Brain microvascular endothelial cell (primary cell): ENCODE results near the gene TNPO2.

ENCODE experiments used
- DNase-seq: peaks from one replicate; pipeline ENCODE4 v3.0.0-alpha.2; 2020
- H3K27ac ChIP-seq: fragments of 250-450 bp; sonication (Bioruptor Pico); 2 replicates; pipeline ENCODE4 v1.5.1; 2020; ENCODE audit warnings: mild to moderate bottlenecking, moderate library complexity
- H3K27me3 ChIP-seq: fragments of 250-450 bp; sonication (Bioruptor Pico); replicated peaks from 2 replicates; pipeline ENCODE4 v1.5.1; 2020; ENCODE audit warnings: mild to moderate bottlenecking
- H3K36me3 ChIP-seq: fragments of 250-450 bp; sonication (Bioruptor Pico); replicated peaks from 2 replicates; pipeline ENCODE4 v1.5.1; 2020; ENCODE audit warnings: mild to moderate bottlenecking
- H3K4me3 ChIP-seq: 2 replicates; pipeline ENCODE4 v1.5.1; 2011; ENCODE audit warnings: low read depth, mild to moderate bottlenecking, control low read depth, low read length, moderate library complexity
- CTCF ChIP-seq: IDR thresholded peaks from 2 replicates; pipeline ENCODE4 v1.5.1; 2011; ENCODE audit warnings: low read depth, mild to moderate bottlenecking, moderate library complexity, low read length, control low read depth, inconsistent platforms; ENCODE audit errors: missing control alignments
- in situ Hi-C: cut with HindIII; loops from 2 replicates; pipeline ENCODE4 v1.10.0; 2017; ENCODE audit warnings: low sequenced_read_pairs, low pct_ligation_motif_present

The TNPO2 gene

GRCh38 chr19:12668346-12668745 lies 55.4 kb downstream of the TNPO2 start:
- DNase-seq, result no peak
- Histone ChIP-seq H3K27me3 (no peaks in the 10 kb centered on the region), H3K27ac (peak overlapping the region; percentile 96), H3K4me3 (peak overlapping the region; percentile 96), H3K36me3 (peaks cover 16% of the 10 kb centered on the region)
- in situ Hi-C loops, result no loop called here
- TF ChIP-seq CTCF, result no peak

GRCh38 chr19:12667731-12668302 lies 55.9 kb downstream of the TNPO2 start:
- in situ Hi-C loops, result no loop called here
- H3K36me3 ChIP-seq, result peaks cover 18% of the 10 kb centered on the region
- DNase-seq, result no peak
- no peaks in the 10 kb centered on the region for H3K27me3 ChIP-seq
- no peak for TF ChIP-seq CTCF
- H3K4me3 ChIP-seq, result peak overlapping the region; percentile 96
- no peak overlapping the region for H3K27ac ChIP-seq

GRCh38 chr19:12666265-12667048 lies 57.3 kb downstream of the TNPO2 start, which contains the start of the genes MAN2B1 and WDR83:
Gene MAN2B1 (minus strand): TSS chr19:12666742. CDS start chr19:12666701, 41 bp downstream.
Gene WDR83 (plus strand): TSS chr19:12666807. CDS start chr19:12669791, 2,984 bp downstream.
- H3K27me3 ChIP-seq, result no peaks in the 10 kb centered on the region
- H3K36me3 ChIP-seq, result peaks cover 11% of the 10 kb centered on the region
- H3K27ac ChIP-seq, result peak within 1 kb of the TSS; percentile 71
- DNase-seq, result peak; percentile 42
- TF ChIP-seq CTCF, result no peak
- in situ Hi-C loops, result no loop called here
- peak within 1 kb of the TSS; percentile 78 for H3K4me3 ChIP-seq

GRCh38 chr19:12665671-12666264 lies 58.0 kb downstream of the TNPO2 start:
- Histone ChIP-seq H3K27ac (no peak overlapping the region), H3K4me3 (peak overlapping the region; percentile 78), H3K36me3 (peaks cover 13% of the 10 kb centered on the region), H3K27me3 (no peaks in the 10 kb centered on the region)
- in situ Hi-C loops, result no loop called here
- DNase-seq, result no peak
- TF ChIP-seq CTCF, result no peak

GRCh38 chr19:12665281-12665573 lies 58.5 kb downstream of the TNPO2 start:
- Histone ChIP-seq H3K27me3 (no peaks in the 10 kb centered on the region), H3K4me3 (no peak overlapping the region), H3K27ac (no peak overlapping the region), H3K36me3 (peaks cover 15% of the 10 kb centered on the region)
- no peak for TF ChIP-seq CTCF
- no peak for DNase-seq
- in situ Hi-C loops, result no loop called here
